Neural progenitor cell (in vitro differentiated cells): ENCODE results near the gene C2CD3.

Experiments used
- CTCF ChIP-seq: fragments of 200-600 bp; sonication (generic); IDR thresholded peaks from 2 replicates; pipeline ENCODE4 v1.5.1; 2017; ENCODE audit warnings: antibody characterized with exemption, mild to moderate bottlenecking
- EZH2phosphoT487 ChIP-seq: fragments of 200-600 bp; sonication (generic); IDR thresholded peaks from 2 replicates; pipeline ENCODE4 v1.6.1; 2017; ENCODE audit warnings: antibody characterized with exemption

DNA sequence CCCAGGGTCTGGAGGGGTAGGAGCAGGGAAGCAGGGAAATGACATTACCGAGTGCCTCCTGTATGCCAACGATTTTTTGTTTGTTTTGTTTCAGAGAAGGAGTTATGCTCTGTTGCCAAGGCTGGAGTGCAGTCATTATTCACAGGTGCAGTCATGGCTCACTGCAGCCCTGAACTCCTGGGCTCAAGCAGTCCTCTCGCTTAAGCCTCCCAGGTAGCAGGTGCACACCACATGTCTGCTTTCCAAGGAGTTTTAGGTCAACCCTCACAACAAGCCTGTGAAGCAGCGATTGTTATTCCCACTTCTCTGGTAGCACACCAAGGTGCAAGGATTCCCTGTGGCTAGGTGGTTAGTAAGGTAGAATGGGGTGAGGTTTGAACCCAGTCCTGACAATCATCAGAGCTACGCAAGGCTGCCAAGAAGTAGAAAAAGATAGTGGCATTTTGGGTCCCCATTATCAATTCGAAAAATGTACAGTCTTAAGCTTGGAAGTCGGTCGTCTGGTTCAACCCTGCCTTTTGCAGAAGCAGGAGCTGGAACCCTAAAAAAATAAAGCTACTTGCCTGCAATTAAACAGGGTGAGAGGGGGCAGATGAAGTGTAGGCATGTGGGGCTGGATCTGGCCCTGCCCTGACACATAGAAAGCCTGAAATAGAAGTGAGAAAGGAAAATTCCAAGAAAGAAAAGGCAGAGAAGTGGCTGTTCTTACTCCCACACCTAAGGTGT lies 171.1 kb downstream of the C2CD3 start:
- TF ChIP-seq CTCF = no peak
- TF ChIP-seq EZH2phosphoT487 = no peak
